Ovary (tissue), 9 donors: ENCODE data around the gene GZMA. TPM values are rescaled to one million over a fixed set of nuclear protein-coding genes. Genes with fewer than 3 reads are reported as not detected.

Experiments used
- DNase-seq, 5 donors: peaks; one replicate each; pipeline ENCODE4 v3.0.0-alpha.2; 2019 to 2020
- H3K27ac ChIP-seq, 2 donors: fragments of 200-600 bp; one replicate each; pipeline versions ENCODE4 v1.5.1 to v1.8.0; 2019 to 2022
- H3K27me3 ChIP-seq: fragments of 200-600 bp; one replicate; pipeline ENCODE4 v1.8.0; 2022
- H3K36me3 ChIP-seq: fragments of 200-600 bp; sonication (generic); one replicate; pipeline ENCODE4 v1.5.1; 2019
- H3K4me1 ChIP-seq: one replicate; pipeline ENCODE4 v1.8.1; 2013; ENCODE audit warnings: mild to moderate bottlenecking, moderate library complexity; ENCODE audit not compliant: insufficient read depth
- H3K4me3 ChIP-seq: fragments of 200-600 bp; sonication (generic); one replicate; pipeline ENCODE4 v1.5.1; 2017
- H3K9me3 ChIP-seq, 2 donors: fragments of 200-600 bp in 1 of 2; sonication (generic) in 1 of 2; one replicate each; pipeline versions ENCODE4 v1.5.1 to v1.8.1; 2013 to 2019; ENCODE audit warnings: mild to moderate bottlenecking in 1 of 2, moderate library complexity in 1 of 2
- CTCF ChIP-seq, 3 donors: fragments of 450-650 bp in 2 of 3; fragments of 200-600 bp in 1 of 3; IDR thresholded peaks; one replicate each; pipeline versions ENCODE4 v1.5.1 to v1.8.0; 2016 to 2022; ENCODE audit warnings: antibody characterized with exemption in 3 of 3, mild to moderate bottlenecking in 1 of 3
- EP300 ChIP-seq: sonication (generic); formaldehyde crosslinking; IDR thresholded peaks from one replicate; pipeline ENCODE4 v1.6.1; 2017; ENCODE audit warnings: antibody characterized with exemption
- POLR2A ChIP-seq: fragments of 450-650 bp; IDR thresholded peaks from one replicate; pipeline ENCODE4 v1.6.1; 2017; ENCODE audit warnings: antibody characterized with exemption, mild to moderate bottlenecking, moderate library complexity
- WGBS, 3 donors: extraction: QIAGEN DNeasy Blood & Tissue Kit in 1 of 3; methylation state at CpG; one replicate each; pipeline versions ENCODE4 v1.1.5 to v1.1.7; 2013 to 2017; 5-methylcytosine and 5-hydroxymethylcytosine counted together
- intact Hi-C, 4 donors: fragments of 100-400 bp; cut with DNase I; formaldehyde crosslinking; loops; one replicate each; pipeline versions ENCODE4 v1.11.0 to v1.15.1; 2022 to 2023
- polyA plus RNA-seq, 2 donors: library from polyadenylated mRNA; stranded (reverse); fragments of 200-250 nt in 1 of 2; fragments of 350-450 nt in 1 of 2; fragmentation: Illumina TruSeq in 1 of 2; extraction: RNeasy Lipid Tissue Mini Kit (QIAGEN cat#74804) in 1 of 2; gene quantifications; one replicate each; pipeline ENCODE4 v1.2.3, GENCODE V29; 2013 to 2014
- total RNA-seq, 7 donors: library from RNA; depleted of rRNA in 2 of 7; stranded (reverse); fragments of >200 nt in 2 of 7; fragmentation: NEBNext Ultra II Directional in 3 of 7; extraction: Animal tissue kit (Norgen Biotek cat#: 25700) in 3 of 7; gene quantifications; one replicate each; pipeline versions ENCODE4 v1.1.0 to v1.2.4, GENCODE V29; 2016 to 2023
- donor health status: DM: no; HTN: no; CAD: no; lungs with moderate emphysema.
- donor health status: DM: no; HTN: no; CAD: no.
- donor health status: Bipolar disorder and iron deficiency.
- donor health status: DM: yes; HTN: yes; CAD: no.
- donor health status: DM: no; HTN: no; CAD: no.
- donor health status: DM: yes; HTN: yes; CAD: no.

Gene GZMA
- total and polyA plus RNA-seq, 9 donors: 0.51 to 12.9 (median 1.0) TPM; not detected in 1

- no peak for TF ChIP-seq EP300
- no peak for TF ChIP-seq POLR2A
- TF ChIP-seq CTCF (IDR thresholded peaks at IDR 0.05): no peak
- no peak for DNase-seq
- Histone ChIP-seq H3K4me1 (no peaks in the 10 kb centered on the region), H3K4me3 (no peak overlapping the region), H3K27me3 (no peaks in the 10 kb centered on the region), H3K9me3 (no peaks in the 10 kb centered on the region), H3K27ac (no peak overlapping the region), H3K36me3 (no peaks in the 10 kb centered on the region)
- intact Hi-C loops: loop anchor here in 1 of 4 donors (10.0 kb wide), 1 partner anchor 236 kb away; no protein-coding TSS in a partner anchor
- 39 to 56% (median 41%) methylated on average over 9 of the region's 9 CpGs for WGBS, 3 donors
Observed at GRCh38 chr5:55140908-55141665, 38.6 kb downstream of the GZMA start.

- no peak overlapping the region for H3K27ac ChIP-seq
- intact Hi-C loops: loop anchor here in 1 of 4 donors (10.0 kb wide), 1 partner anchor 237 kb away; no protein-coding TSS in a partner anchor
- H3K4me3 ChIP-seq: no peak overlapping the region
- H3K36me3 ChIP-seq: no peaks in the 10 kb centered on the region
- no peaks in the 10 kb centered on the region for H3K4me1 ChIP-seq
- no peaks in the 10 kb centered on the region for H3K27me3 ChIP-seq
- no peak for DNase-seq
- TF ChIP-seq EP300: no peak
- no peak for TF ChIP-seq CTCF (IDR thresholded peaks at IDR 0.05)
- TF ChIP-seq POLR2A: no peak
- no peaks in the 10 kb centered on the region for H3K9me3 ChIP-seq
- 90 to 94% (median 92%) methylated on average over 9 of the region's 9 CpGs for WGBS, 3 donors
Observed at GRCh38 chr5:55141945-55142690, 39.7 kb downstream of the GZMA start.

GRCh38 chr5:55143624-55144023 is 41.2 kb downstream of the GZMA start:
- Histone ChIP-seq H3K4me3 (no peak overlapping the region), H3K27ac (no peak overlapping the region), H3K36me3 (no peaks in the 10 kb centered on the region), H3K27me3 (no peaks in the 10 kb centered on the region), H3K9me3 (no peaks in the 10 kb centered on the region), H3K4me1 (no peaks in the 10 kb centered on the region)
- TF ChIP-seq POLR2A: no peak
- no peak for TF ChIP-seq CTCF (IDR thresholded peaks at IDR 0.05)
- no peak for TF ChIP-seq EP300
- intact Hi-C loops: loop anchor here in 1 of 4 donors (10.0 kb wide), 1 partner anchor 239 kb away; no protein-coding TSS in a partner anchor
- 53 to 61% (median 59%) methylated on average over 4 of the region's 4 CpGs for WGBS, 3 donors
- no peak for DNase-seq

GRCh38 chr5:55146080-55146479 is 43.6 kb downstream of the GZMA start:
- Histone ChIP-seq H3K4me3 (no peak overlapping the region), H3K4me1 (no peaks in the 10 kb centered on the region), H3K36me3 (no peaks in the 10 kb centered on the region), H3K27ac (no peak overlapping the region), H3K9me3 (no peaks in the 10 kb centered on the region), H3K27me3 (no peaks in the 10 kb centered on the region)
- 58 to 74% (median 64%) methylated on average over 8 of the region's 8 CpGs for WGBS, 3 donors
- TF ChIP-seq CTCF (IDR thresholded peaks at IDR 0.05) (no peak), POLR2A (no peak), EP300 (no peak)
- DNase-seq: no peak
- intact Hi-C loops: loop anchor here in 1 of 4 donors (10.0 kb wide), 1 partner anchor 241 kb away; no protein-coding TSS in a partner anchor
